Glomerular endothelial cell (primary cell): ENCODE data around the gene APPL2. TPM values are rescaled to one million over a fixed set of nuclear protein-coding genes. Genes with fewer than 3 reads are reported as not detected.

Experiments used
- DNase-seq: peaks from one replicate; pipeline ENCODE4 v3.0.0-alpha.2; 2011; ENCODE audit warnings: low read depth, low spot score; ENCODE audit errors: extremely low read depth
- total RNA-seq: library from RNA; depleted of rRNA; stranded (reverse); fragments of >200 nt; gene quantifications from 2 replicates; pipeline ENCODE4 v1.2.3, GENCODE V29; 2015

The APPL2 gene
- total RNA-seq, 1 donor from 2014 or later, result 24.3 TPM

GRCh38 chr12:105141320-105141922 is 94.6 kb downstream of the APPL2 start:
- DNase-seq, result no peak

- DNase-seq, result no peak
These were observed 97.7 kb downstream of the APPL2 start for GRCh38 chr12:105138248-105138647.

Other genes with a start within 250 kb of the APPL2 start
- gene NOPCHAP1, start 249.9 kb downstream of the APPL2 start, total RNA-seq, result 2.3 TPM in 2 replicates
- 1.6 and 5.5 TPM in 2 replicates for gene ALDH1L2, start 151.7 kb downstream of the APPL2 start, total RNA-seq
- gene WASHC4, start 128.4 kb downstream of the APPL2 start, total RNA-seq, result 105 and 127 TPM in 2 replicates
- gene C12orf75, start 94.5 kb upstream of the APPL2 start, total RNA-seq, result 77.4 and 81.8 TPM in 2 replicates